DND-41 (cell line): ENCODE data around the gene MAPK14.
"Not testable (repeated sequence)": the region's sequence is repeated elsewhere in the genome, so short reads cannot be mapped to it uniquely, and the experiment has no call there.

ENCODE experiments used
- ATAC-seq: fragments of 200-7000 bp; cut with Tn5 transposase; 3 replicates; pipeline ENCODE4 v1.9.1; 2021; ENCODE audit warnings: low read depth; ENCODE audit not compliant: insufficient read depth
- DNase-seq: peaks from one replicate; pipeline ENCODE4 v3.0.0-alpha.2; 2020
- H2AFZ ChIP-seq: 2 replicates; pipeline ENCODE4 v1.6.0; 2012; ENCODE audit warnings: low read depth, low read length
- H3K27ac ChIP-seq: 2 replicates; pipeline ENCODE4 v1.5.1; 2012; ENCODE audit warnings: low read length, inconsistent platforms
- H3K27me3 ChIP-seq: fragments of 200-600 bp; sonication (generic); 2 replicates; pipeline ENCODE4 v1.6.0; 2012; ENCODE audit warnings: low read length, mild to moderate bottlenecking, inconsistent platforms; ENCODE audit not compliant: insufficient read depth, poor library complexity
- H3K36me3 ChIP-seq: 2 replicates; pipeline ENCODE4 v1.5.1; 2012; ENCODE audit warnings: low read length, inconsistent platforms; ENCODE audit not compliant: insufficient read depth
- H3K4me1 ChIP-seq: 2 replicates; pipeline ENCODE4 v1.5.1; 2012; ENCODE audit warnings: mild to moderate bottlenecking, low read length; ENCODE audit not compliant: insufficient read depth
- H3K4me2 ChIP-seq: 2 replicates; pipeline ENCODE4 v1.6.0; 2012; ENCODE audit warnings: mild to moderate bottlenecking, moderate library complexity, low read length, inconsistent platforms; ENCODE audit not compliant: insufficient read depth
- H3K4me3 ChIP-seq, 2 experiments: fragments of 200-600 bp in 1 of 2; shearing (Covaris generic) in 1 of 2; 2 replicates each; pipeline ENCODE4 v1.5.1; 2012 to 2016; ENCODE audit warnings: inconsistent platforms in 2 of 2, low read length in 2 of 2, mild to moderate bottlenecking in 2 of 2, low read depth in 1 of 2, moderate library complexity in 1 of 2
- H3K79me2 ChIP-seq: 2 replicates; pipeline ENCODE4 v1.6.0; 2012; ENCODE audit warnings: low read length, inconsistent platforms; ENCODE audit not compliant: insufficient read depth
- H3K9ac ChIP-seq: 2 replicates; pipeline ENCODE4 v1.6.0; 2012; ENCODE audit warnings: low read depth, mild to moderate bottlenecking, inconsistent platforms, low read length, moderate library complexity
- H3K9me3 ChIP-seq: 2 replicates; pipeline ENCODE4 v1.5.1; 2012; ENCODE audit warnings: low read length, moderate library complexity, mild to moderate bottlenecking, inconsistent platforms; ENCODE audit not compliant: insufficient read depth, severe bottlenecking
- H4K20me1 ChIP-seq: 2 replicates; pipeline ENCODE4 v1.6.0; 2012; ENCODE audit warnings: low read length; ENCODE audit not compliant: insufficient read depth
- CTCF ChIP-seq: IDR thresholded peaks from 2 replicates; pipeline ENCODE4 v1.5.1; 2012; ENCODE audit warnings: borderline replicate concordance, low read length, moderate library complexity, mild to moderate bottlenecking; ENCODE audit not compliant: poor library complexity, severe bottlenecking; ENCODE audit errors: extremely low read depth
- EZH2 ChIP-seq: IDR thresholded peaks from 3 replicates; pipeline ENCODE4 v1.6.1; 2012; ENCODE audit warnings: borderline replicate concordance, low read depth, mild to moderate bottlenecking, moderate library complexity, low read length, inconsistent platforms; ENCODE audit not compliant: severe bottlenecking

Gene MAPK14

GRCh38 chr6:36128073-36128472 is 100.5 kb downstream of the MAPK14 start:
- Histone ChIP-seq H3K9me3 (no peaks in the 10 kb centered on the region), H3K4me3 (no peak overlapping the region), H3K9ac (no peak overlapping the region), H3K79me2 (no peaks in the 10 kb centered on the region), H3K27me3 (no peaks in the 10 kb centered on the region), H3K36me3 (no peaks in the 10 kb centered on the region), H3K27ac (no peak overlapping the region), H4K20me1 (no peaks in the 10 kb centered on the region), H2AFZ (no peak overlapping the region), H3K4me1 (peaks cover 4% of the 10 kb centered on the region; the same call in 1 of the 2 replicates), H3K4me2 (no peak overlapping the region)
- TF ChIP-seq EZH2, result no peak
- ATAC-seq (no peak), DNase-seq (no peak)

GRCh38 chr6:36128793-36129192 is 101.2 kb downstream of the MAPK14 start:
- Histone ChIP-seq H3K4me1 (no peaks in the 10 kb centered on the region), H4K20me1 (no peaks in the 10 kb centered on the region), H3K27ac (no peak overlapping the region), H3K36me3 (no peaks in the 10 kb centered on the region), H3K27me3 (no peaks in the 10 kb centered on the region), H3K4me2 (no peak overlapping the region), H3K9me3 (no peaks in the 10 kb centered on the region), H3K4me3 (no peak overlapping the region), H3K9ac (no peak overlapping the region), H2AFZ (no peak overlapping the region), H3K79me2 (no peaks in the 10 kb centered on the region)
- ATAC-seq, result no peak
- no peak for DNase-seq
- no peak for TF ChIP-seq EZH2
- no peak for TF ChIP-seq CTCF

- not testable (repeated sequence) for H3K4me2 ChIP-seq, H3K79me2 ChIP-seq, H3K9ac ChIP-seq, H3K9me3 ChIP-seq, H3K4me3 ChIP-seq, H3K27ac ChIP-seq, H3K27me3 ChIP-seq, DNase-seq, ATAC-seq, H2AFZ ChIP-seq, H3K4me1 ChIP-seq, H3K36me3 ChIP-seq, H4K20me1 ChIP-seq
Observed at GRCh38 chr6:36129334-36129733, 101.7 kb downstream of the MAPK14 start.

GRCh38 chr6:36129941-36130666 is 102.5 kb downstream of the MAPK14 start, which contains the start of gene MAPK13:
TSS of gene MAPK13 (plus strand) at chr6:36130513. CDS start at chr6:36130583, 70 bp downstream.
- H2AFZ ChIP-seq, result no peak within 1 kb of the TSS
- H3K9ac ChIP-seq, result no peak within 1 kb of the TSS
- DNase-seq (no peak), ATAC-seq (no peak)
- H3K9me3 ChIP-seq, result no peaks in the 10 kb centered on the region
- H3K27me3 ChIP-seq, result no peaks in the 10 kb centered on the region
- H3K4me3 ChIP-seq, result no peak within 1 kb of the TSS
- H3K36me3 ChIP-seq, result no peaks in the 10 kb centered on the region
- TF ChIP-seq CTCF (no peak), EZH2 (no peak)
- H3K4me2 ChIP-seq, result no peak within 1 kb of the TSS
- H3K79me2 ChIP-seq, result no peaks in the 10 kb centered on the region
- H3K4me1 ChIP-seq, result no peaks in the 10 kb centered on the region
- H3K27ac ChIP-seq, result no peak within 1 kb of the TSS
- no peaks in the 10 kb centered on the region for H4K20me1 ChIP-seq
